ENCODE data around the gene RPP30.

Gene RPP30

GRCh38 chr10:90913774-90914420 is 42.1 kb downstream of the RPP30 start:
- in situ Hi-C loops (cut with HindIII; ENCODE audit: low pct_ligation_motif_present, low sequenced_read_pairs), result loop anchor here (25.0 kb wide), 1 partner anchor 348 kb away; no protein-coding TSS in a partner anchor
- DNase-seq, result no peak

GRCh38 chr10:90914992-90915765 is 43.4 kb downstream of the RPP30 start:
- TF ChIP-seq CTCF (IDR thresholded peaks at IDR 0.05; ENCODE audit: low read depth, low read length, missing control alignments), result no peak
- no peak for DNase-seq

More at GRCh38 chr10:90913774-90914420, 42.1 kb downstream of the RPP30 start:
- Histone ChIP-seq H3K27me3 (replicated peaks) (no peaks in the 10 kb centered on the region), H3K4me3 (ENCODE audit: low read depth, low read length) (no peak overlapping the region), H3K36me3 (replicated peaks) (peaks cover 45% of the 10 kb centered on the region), H3K27ac (no peak overlapping the region)
- TF ChIP-seq CTCF (IDR thresholded peaks at IDR 0.05; ENCODE audit: low read depth, low read length, missing control alignments), result no peak

GRCh38 chr10:90915766-90916075 is 43.9 kb downstream of the RPP30 start:
- H3K36me3 ChIP-seq (replicated peaks), result peaks cover 52% of the 10 kb centered on the region
- no peak overlapping the region for H3K4me3 ChIP-seq (ENCODE audit: low read depth, low read length)
- in situ Hi-C loops (cut with HindIII; ENCODE audit: low pct_ligation_motif_present, low sequenced_read_pairs), result loop anchor here (25.0 kb wide), 1 partner anchor 347 kb away; no protein-coding TSS in a partner anchor
- H3K27me3 ChIP-seq (replicated peaks), result no peaks in the 10 kb centered on the region
- no peak overlapping the region for H3K27ac ChIP-seq
- no peak for DNase-seq
- peak; percentile 7 for TF ChIP-seq CTCF (IDR thresholded peaks at IDR 0.05; ENCODE audit: low read depth, low read length, missing control alignments)

More at GRCh38 chr10:90914992-90915765, 43.4 kb downstream of the RPP30 start:
- H3K36me3 ChIP-seq (replicated peaks), result peaks cover 52% of the 10 kb centered on the region
- in situ Hi-C loops (cut with HindIII; ENCODE audit: low pct_ligation_motif_present, low sequenced_read_pairs), result loop anchor here (25.0 kb wide), 1 partner anchor 347 kb away; no protein-coding TSS in a partner anchor
- H3K4me3 ChIP-seq (ENCODE audit: low read depth, low read length), result no peak overlapping the region
- H3K27me3 ChIP-seq (replicated peaks), result no peaks in the 10 kb centered on the region
- H3K27ac ChIP-seq, result no peak overlapping the region

- H3K27me3 ChIP-seq (replicated peaks), result no peaks in the 10 kb centered on the region
- TF ChIP-seq CTCF (IDR thresholded peaks at IDR 0.05; ENCODE audit: low read depth, low read length, missing control alignments), result no peak
- H3K4me3 ChIP-seq (ENCODE audit: low read depth, low read length), result no peak overlapping the region
- peaks cover 52% of the 10 kb centered on the region for H3K36me3 ChIP-seq (replicated peaks)
- in situ Hi-C loops (cut with HindIII; ENCODE audit: low pct_ligation_motif_present, low sequenced_read_pairs), result loop anchor here (25.0 kb wide), 1 partner anchor 346 kb away; no protein-coding TSS in a partner anchor
- H3K27ac ChIP-seq, result no peak overlapping the region
- no peak for DNase-seq
These were observed 44.8 kb downstream of the RPP30 start for GRCh38 chr10:90916392-90917237.

DNA sequence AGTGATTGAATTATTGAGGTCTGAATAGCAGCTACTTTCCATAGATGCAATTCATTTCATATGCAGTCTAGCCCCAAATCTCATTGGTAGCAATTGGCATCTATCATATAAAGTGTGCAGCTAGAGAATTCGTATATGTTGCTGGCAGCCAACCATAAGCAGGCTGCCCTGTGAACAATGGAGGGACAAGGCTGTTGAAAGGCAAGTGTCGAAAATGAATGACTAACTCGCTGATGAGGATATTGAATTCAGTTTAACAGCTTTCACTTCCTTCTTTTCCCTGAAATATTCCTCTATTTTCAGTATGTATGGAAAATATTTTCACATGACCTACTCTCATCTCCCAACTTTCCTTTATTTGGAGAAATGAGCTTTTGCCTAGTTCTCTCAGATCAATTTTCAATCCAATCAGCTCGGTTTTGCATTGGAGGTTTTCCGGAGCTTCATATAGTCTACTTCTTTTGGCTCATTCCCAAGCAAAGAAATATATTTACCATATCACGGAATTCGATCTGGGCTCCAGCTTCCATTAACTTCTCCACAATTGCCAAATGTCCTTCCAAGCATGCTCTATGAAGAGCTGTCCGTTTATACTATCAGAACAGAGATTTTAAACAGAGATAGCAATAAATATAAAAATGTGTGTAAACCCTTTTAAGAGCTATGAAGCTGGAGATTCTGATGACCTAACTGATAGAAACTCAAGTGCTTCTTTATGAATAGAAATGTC is 45.6 kb downstream of the RPP30 start:
- in situ Hi-C loops (cut with HindIII; ENCODE audit: low pct_ligation_motif_present, low sequenced_read_pairs), result loop anchor here (25.0 kb wide), 1 partner anchor 345 kb away; no protein-coding TSS in a partner anchor
- Histone ChIP-seq H3K36me3 (replicated peaks) (peaks cover 50% of the 10 kb centered on the region), H3K27me3 (replicated peaks) (no peaks in the 10 kb centered on the region), H3K4me3 (ENCODE audit: low read depth, low read length) (no peak overlapping the region), H3K27ac (no peak overlapping the region)
- no peak for DNase-seq
- no peak for TF ChIP-seq CTCF (IDR thresholded peaks at IDR 0.05; ENCODE audit: low read depth, low read length, missing control alignments)
